ENCODE results near the gene TPBG. TPM values are rescaled to one million over a fixed set of nuclear protein-coding genes. Genes with fewer than 3 reads are reported as not detected.
"Not testable (repeated sequence)": the region's sequence is repeated elsewhere in the genome, so short reads cannot be mapped to it uniquely, and the experiment has no call there.

Gene TPBG
- total and polyA plus RNA-seq, 5 donors = 2.0 to 7.8 (median 5.1) TPM

GRCh38 chr6:82376636-82377035 lies 13.0 kb downstream of the TPBG start:
- DNase-seq (peak in 1 of 3 donors; percentile 15), ATAC-seq (no peak)
- intact Hi-C loops (cut with DNase I) = no loop called here

GRCh38 chr6:82380566-82381185 lies 17.1 kb downstream of the TPBG start:
- H3K27ac ChIP-seq (ENCODE audit: low read length) = no peak overlapping the region
- H3K9me3 ChIP-seq (ENCODE audit: control insufficient read depth, low read length) = no peaks in the 10 kb centered on the region
- intact Hi-C loops (cut with DNase I) = no loop called here
- no peaks in the 10 kb centered on the region for H3K27me3 ChIP-seq (ENCODE audit: control insufficient read depth, insufficient read depth)
- ATAC-seq = no peak
- no peak overlapping the region for H3K4me3 ChIP-seq (ENCODE audit: low read length)
- H3K4me1 ChIP-seq (ENCODE audit: control insufficient read depth, insufficient read depth, low read length) = no peaks in the 10 kb centered on the region
- no peak for DNase-seq
- WGBS = 90% methylated on average over 9 of the region's 9 CpGs

More at GRCh38 chr6:82376636-82377035, 13.0 kb downstream of the TPBG start:
- Histone ChIP-seq H3K27ac (ENCODE audit: low read length) (no peak overlapping the region), H3K4me3 (ENCODE audit: low read length) (no peak overlapping the region), H3K27me3 (ENCODE audit: control insufficient read depth, insufficient read depth) (no peaks in the 10 kb centered on the region), H3K4me1 (ENCODE audit: control insufficient read depth, insufficient read depth, low read length) (no peaks in the 10 kb centered on the region), H3K9me3 (ENCODE audit: control insufficient read depth, low read length) (no peaks in the 10 kb centered on the region)

GRCh38 chr6:82381278-82381677 lies 17.7 kb downstream of the TPBG start:
- DNase-seq = no peak
- no peaks in the 10 kb centered on the region for H3K4me1 ChIP-seq (ENCODE audit: control insufficient read depth, insufficient read depth, low read length)
- intact Hi-C loops (cut with DNase I) = no loop called here
- no peak overlapping the region for H3K27ac ChIP-seq (ENCODE audit: low read length)
- 90% methylated on average over 1 of the region's 1 CpG for WGBS
- ATAC-seq = no peak
- H3K4me3 ChIP-seq (ENCODE audit: low read length) = no peak overlapping the region
- H3K9me3 ChIP-seq (ENCODE audit: control insufficient read depth, low read length) = no peaks in the 10 kb centered on the region
- no peaks in the 10 kb centered on the region for H3K27me3 ChIP-seq (ENCODE audit: control insufficient read depth, insufficient read depth)

DNA sequence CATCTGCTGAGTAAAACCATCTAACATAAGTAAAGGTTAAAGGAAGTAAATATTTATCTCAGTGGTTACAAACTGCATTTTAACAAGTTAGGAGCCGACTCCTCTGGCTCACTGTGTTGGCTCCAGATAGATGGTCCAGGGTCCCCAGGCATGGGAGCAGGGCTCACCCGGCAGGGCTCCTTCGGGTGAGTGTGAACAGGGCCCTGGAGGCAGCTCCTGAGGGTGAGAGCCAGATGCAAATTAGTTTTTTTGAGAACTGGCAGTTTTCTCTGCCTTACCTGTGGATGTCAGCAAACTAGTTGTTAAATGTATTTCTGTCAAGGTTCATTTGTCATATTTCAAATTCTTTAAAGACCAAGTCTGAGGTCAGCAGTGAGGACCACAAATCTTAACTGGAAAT lies 21.5 kb downstream of the TPBG start:
- no peak for ATAC-seq
- WGBS = 36% methylated on average over 3 of the region's 3 CpGs
- Histone ChIP-seq H3K27me3 (ENCODE audit: control insufficient read depth, insufficient read depth) (no peaks in the 10 kb centered on the region), H3K4me1 (ENCODE audit: control insufficient read depth, insufficient read depth, low read length) (no peaks in the 10 kb centered on the region), H3K9me3 (ENCODE audit: control insufficient read depth, low read length) (no peaks in the 10 kb centered on the region), H3K4me3 (ENCODE audit: low read length) (no peak overlapping the region), H3K27ac (ENCODE audit: low read length) (no peak overlapping the region)
- intact Hi-C loops (cut with DNase I) = no loop called here
- DNase-seq = peak in 1 of 3 donors; percentile 37

- intact Hi-C loops (cut with DNase I) = no loop called here
- 50% methylated on average over 2 of the region's 2 CpGs for WGBS
Measured at GRCh38 chr6:82385546-82385945, 21.9 kb downstream of the TPBG start.

DNA sequence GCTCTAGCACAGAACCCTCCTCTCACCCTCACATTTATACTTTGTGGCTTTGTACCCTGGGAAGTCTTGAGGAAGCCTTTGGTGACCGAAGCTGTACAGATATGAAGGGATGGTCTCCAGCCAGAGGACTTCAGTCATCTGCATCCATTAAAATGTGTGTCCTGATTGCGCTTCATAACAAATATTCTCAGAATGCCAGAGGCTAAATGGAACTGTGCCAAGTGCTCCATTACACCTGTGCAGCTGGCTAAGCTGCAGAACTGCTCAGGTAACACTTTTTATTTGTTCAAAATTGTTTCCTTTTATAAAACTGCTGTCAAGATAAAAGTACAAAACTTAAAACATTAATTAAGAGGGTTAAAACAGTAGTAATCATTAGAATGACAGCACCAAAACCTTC lies 22.3 kb downstream of the TPBG start:
- DNase-seq (no peak), ATAC-seq (no peak)
- H3K4me1 ChIP-seq (ENCODE audit: control insufficient read depth, insufficient read depth, low read length) = no peaks in the 10 kb centered on the region
- no peak overlapping the region for H3K27ac ChIP-seq (ENCODE audit: low read length)
- H3K27me3 ChIP-seq (ENCODE audit: control insufficient read depth, insufficient read depth) = no peaks in the 10 kb centered on the region
- intact Hi-C loops (cut with DNase I) = no loop called here
- no peaks in the 10 kb centered on the region for H3K9me3 ChIP-seq (ENCODE audit: control insufficient read depth, low read length)
- 88% methylated on average over 2 of the region's 2 CpGs for WGBS
- no peak overlapping the region for H3K4me3 ChIP-seq (ENCODE audit: low read length)

More at GRCh38 chr6:82385546-82385945, 21.9 kb downstream of the TPBG start:
- no peak for ATAC-seq
- DNase-seq = no peak
- no peaks in the 10 kb centered on the region for H3K27me3 ChIP-seq (ENCODE audit: control insufficient read depth, insufficient read depth)
- H3K4me1 ChIP-seq (ENCODE audit: control insufficient read depth, insufficient read depth, low read length) = no peaks in the 10 kb centered on the region
- no peak overlapping the region for H3K27ac ChIP-seq (ENCODE audit: low read length)
- H3K4me3 ChIP-seq (ENCODE audit: low read length) = no peak overlapping the region
- H3K9me3 ChIP-seq (ENCODE audit: control insufficient read depth, low read length) = no peaks in the 10 kb centered on the region

GRCh38 chr6:82394770-82395169 lies 31.2 kb downstream of the TPBG start:
- H3K4me1 ChIP-seq (ENCODE audit: control insufficient read depth, insufficient read depth, low read length); intact Hi-C loops (cut with DNase I); ATAC-seq; H3K4me3 ChIP-seq (ENCODE audit: low read length); H3K27ac ChIP-seq (ENCODE audit: low read length); DNase-seq; H3K27me3 ChIP-seq (ENCODE audit: control insufficient read depth, insufficient read depth); H3K9me3 ChIP-seq (ENCODE audit: control insufficient read depth, low read length): not testable (repeated sequence)
- WGBS = 90% methylated on average over 13 of the region's 15 CpGs

GRCh38 chr6:82396964-82397751 lies 33.5 kb downstream of the TPBG start:
- intact Hi-C loops (cut with DNase I) = no loop called here
- Histone ChIP-seq H3K27me3 (ENCODE audit: control insufficient read depth, insufficient read depth) (no peaks in the 10 kb centered on the region), H3K4me3 (ENCODE audit: low read length) (no peak overlapping the region), H3K9me3 (ENCODE audit: control insufficient read depth, low read length) (peaks cover 1% of the 10 kb centered on the region), H3K4me1 (ENCODE audit: control insufficient read depth, insufficient read depth, low read length) (no peaks in the 10 kb centered on the region), H3K27ac (ENCODE audit: low read length) (no peak overlapping the region)
- WGBS = 92% methylated on average over 1 of the region's 1 CpG
- ATAC-seq (no peak), DNase-seq (no peak)

- Histone ChIP-seq H3K27me3 (ENCODE audit: control insufficient read depth, insufficient read depth) (no peaks in the 10 kb centered on the region), H3K4me3 (ENCODE audit: low read length) (no peak overlapping the region), H3K4me1 (ENCODE audit: control insufficient read depth, insufficient read depth, low read length) (no peaks in the 10 kb centered on the region), H3K9me3 (ENCODE audit: control insufficient read depth, low read length) (peaks cover 1% of the 10 kb centered on the region), H3K27ac (ENCODE audit: low read length) (no peak overlapping the region)
- WGBS = 94% methylated on average over 1 of the region's 1 CpG
- DNase-seq (no peak), ATAC-seq (no peak)
- intact Hi-C loops (cut with DNase I) = no loop called here
Measured at GRCh38 chr6:82397962-82398692, 34.5 kb downstream of the TPBG start.

- intact Hi-C loops (cut with DNase I) = no loop called here
- ATAC-seq = no peak
- WGBS = 75% methylated on average over 2 of the region's 2 CpGs
Measured at GRCh38 chr6:82408952-82409431, 45.4 kb downstream of the TPBG start.

GRCh38 chr6:82410151-82410648 lies 46.6 kb downstream of the TPBG start:
- WGBS = 55% methylated on average over 3 of the region's 3 CpGs

More at GRCh38 chr6:82408952-82409431, 45.4 kb downstream of the TPBG start:
- H3K9me3 ChIP-seq (ENCODE audit: control insufficient read depth, low read length) = no peaks in the 10 kb centered on the region
- no peaks in the 10 kb centered on the region for H3K4me1 ChIP-seq (ENCODE audit: control insufficient read depth, insufficient read depth, low read length)
- no peak for DNase-seq
- no peak overlapping the region for H3K4me3 ChIP-seq (ENCODE audit: low read length)
- H3K27ac ChIP-seq (ENCODE audit: low read length) = no peak overlapping the region
- H3K27me3 ChIP-seq (ENCODE audit: control insufficient read depth, insufficient read depth) = no peaks in the 10 kb centered on the region

More at GRCh38 chr6:82410151-82410648, 46.6 kb downstream of the TPBG start:
- no peaks in the 10 kb centered on the region for H3K9me3 ChIP-seq (ENCODE audit: control insufficient read depth, low read length)
- no peak overlapping the region for H3K27ac ChIP-seq (ENCODE audit: low read length)
- intact Hi-C loops (cut with DNase I) = no loop called here
- H3K4me1 ChIP-seq (ENCODE audit: control insufficient read depth, insufficient read depth, low read length) = no peaks in the 10 kb centered on the region
- ATAC-seq = no peak
- no peaks in the 10 kb centered on the region for H3K27me3 ChIP-seq (ENCODE audit: control insufficient read depth, insufficient read depth)
- no peak for DNase-seq
- no peak overlapping the region for H3K4me3 ChIP-seq (ENCODE audit: low read length)
